ENCODE measurements around the gene FBN1. TPM values are rescaled to one million over a fixed set of nuclear protein-coding genes. Genes with fewer than 3 reads are reported as not detected.

The FBN1 gene
- total and polyA plus RNA-seq, 2 of the 13 experiments (the other 11 are each of a cell fraction or from before 2014, with no cell fraction given): 1.5 to 3.0 TPM

GRCh38 chr15:48395521-48396011, 249.9 kb downstream of the FBN1 start (continued):
- TF ChIP-seq ZNF550 (CRISPR knock-in tag; IDR thresholded peaks at IDR 0.05; ENCODE audit: borderline replicate concordance): no peak
- TF ChIP-seq TMF1 (CRISPR knock-in tag; IDR thresholded peaks at IDR 0.05; ENCODE audit: low read depth): no peak
- TF ChIP-seq KLF15 (CRISPR knock-in tag; IDR thresholded peaks at IDR 0.05; ENCODE audit: borderline replicate concordance): no peak

GRCh38 chr15:48394970-48395369, 250.5 kb downstream of the FBN1 start:
- intact Hi-C loops (cut with micrococcal nuclease; ENCODE audit: unreplicated experiment): no loop called here
- no peak for TF ChIP-seq ZNF841 (CRISPR knock-in tag; IDR thresholded peaks at IDR 0.05; ENCODE audit: borderline replicate concordance)
- TF ChIP-seq NCOA1 (CRISPR knock-in tag; IDR thresholded peaks at IDR 0.05): no peak
- TF ChIP-seq ZEB1 (IDR thresholded peaks at IDR 0.05; ENCODE audit: insufficient replicate concordance, low read depth): no peak
- TF ChIP-seq ATF5 (CRISPR knock-in tag; IDR thresholded peaks at IDR 0.05; ENCODE audit: low read depth): no peak
- no peak for TF ChIP-seq ZFP37 (CRISPR knock-in tag; IDR thresholded peaks at IDR 0.05; ENCODE audit: borderline replicate concordance)
- TF ChIP-seq KIAA2018 (CRISPR knock-in tag; IDR thresholded peaks at IDR 0.05; ENCODE audit: borderline replicate concordance): no peak
- no peak for TF ChIP-seq PLSCR1 (CRISPR knock-in tag; IDR thresholded peaks at IDR 0.05; ENCODE audit: borderline replicate concordance)
- TF ChIP-seq PRPF4 (IDR thresholded peaks at IDR 0.05; ENCODE audit: low read depth, low read length, poor library complexity, severe bottlenecking): no peak

More at GRCh38 chr15:48394970-48395369, 250.5 kb downstream of the FBN1 start:
- ChIA-PET CTCF (ENCODE audit: low intra/inter-chr PET ratio, low total read pairs) (no interaction called here), POLR2A (no interaction called here)
- DNase-seq (ENCODE audit: low spot score) (no peak), ATAC-seq (no peak), FAIRE-seq (no peak)
- H2AFZ ChIP-seq (ENCODE audit: low read length): no peak overlapping the region
- H3K9me3 ChIP-seq (ENCODE audit: low read length): no peaks in the 10 kb centered on the region
- no peak overlapping the region for H3K27ac ChIP-seq (ENCODE audit: extremely low read length, insufficient read depth, low read length)
- no TSS peak for BruUV-seq (replicated peaks)
- H3K79me2 ChIP-seq (ENCODE audit: insufficient read depth, low read length): no peaks in the 10 kb centered on the region
- H3K36me3 ChIP-seq (replicated peaks in 1 of 2; ENCODE audit: control insufficient read depth in 1 of 2, insufficient read depth in 2 of 2, low read length in 2 of 2): no peaks in the 10 kb centered on the region
- H3K4me3 ChIP-seq (replicated peaks in 1 of 3; ENCODE audit: insufficient read depth in 1 of 3, low read depth in 2 of 3, low read length in 3 of 3): no peak overlapping the region
- no peak overlapping the region for H3K9ac ChIP-seq (ENCODE audit: insufficient read depth, low read depth, low read length)
- 0 out of 5 replicates have a peak, but pooled peaks cover 2 to 3% of the 10 kb centered on the region in 2 experiments for H3K27me3 ChIP-seq (ENCODE audit: control insufficient read depth in 1 of 2, insufficient read depth in 2 of 2, low read length in 2 of 2)
- no peaks in the 10 kb centered on the region for H3K4me1 ChIP-seq (ENCODE audit: insufficient read depth, low read length)
- 20% methylated on average over 2 of the region's 4 CpGs for WGBS (ENCODE audit: low lambda C conversion rate)
- in situ Hi-C loops (cut with HindIII; ENCODE audit: extremely low pct_ligation_motif_present, low pct_unique_long_range_greater_than_20kb): no loop called here
- no peaks in the 10 kb centered on the region for H4K20me1 ChIP-seq (ENCODE audit: insufficient read depth, low read length)
- H3K4me2 ChIP-seq (ENCODE audit: low read depth, low read length): no peak overlapping the region
